ENCODE measurements around the gene WNT10A. TPM values are rescaled to one million over a fixed set of nuclear protein-coding genes. Genes with fewer than 3 reads are reported as not detected.

Gene WNT10A
- polyA plus RNA-seq, 1 of the 3 experiments (the other 2 are of a cell fraction) = 0.02 TPM

DNA sequence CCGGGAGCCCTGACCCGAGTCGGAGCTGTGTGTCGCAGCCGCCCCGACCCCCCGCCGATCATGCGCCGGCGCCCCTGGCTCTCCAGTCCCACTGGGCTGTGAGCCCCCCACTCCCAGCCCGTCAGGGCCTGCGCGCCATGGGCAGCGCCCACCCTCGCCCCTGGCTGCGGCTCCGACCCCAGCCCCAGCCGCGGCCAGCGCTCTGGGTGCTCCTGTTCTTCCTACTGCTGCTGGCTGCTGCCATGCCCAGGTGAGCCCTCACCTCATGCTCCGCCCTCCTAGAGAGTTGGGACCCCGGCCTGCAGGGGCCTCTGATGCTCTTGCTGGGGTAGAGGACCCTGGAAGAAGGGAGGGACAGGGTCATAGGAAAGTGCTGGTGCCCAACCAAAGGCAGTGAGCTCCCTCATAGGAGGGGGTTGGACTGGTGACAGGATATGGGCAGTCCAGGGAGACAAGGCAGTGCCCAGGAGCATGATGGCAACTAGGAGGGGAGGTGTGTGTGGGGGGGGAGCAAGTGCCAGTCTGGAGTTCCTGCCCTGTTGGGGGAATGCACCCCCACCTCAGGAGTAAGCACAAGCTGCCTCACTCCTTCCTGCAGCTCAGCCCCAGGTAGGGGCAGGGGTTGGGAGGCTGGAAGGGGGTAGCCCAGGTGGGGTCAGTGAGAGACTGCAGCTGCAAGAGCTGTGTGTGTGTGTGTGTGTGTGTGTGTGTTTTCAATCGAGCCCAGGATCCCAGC is 375 bp downstream of the WNT10A start (continued):
- TF ChIP-seq, protein P1, sequence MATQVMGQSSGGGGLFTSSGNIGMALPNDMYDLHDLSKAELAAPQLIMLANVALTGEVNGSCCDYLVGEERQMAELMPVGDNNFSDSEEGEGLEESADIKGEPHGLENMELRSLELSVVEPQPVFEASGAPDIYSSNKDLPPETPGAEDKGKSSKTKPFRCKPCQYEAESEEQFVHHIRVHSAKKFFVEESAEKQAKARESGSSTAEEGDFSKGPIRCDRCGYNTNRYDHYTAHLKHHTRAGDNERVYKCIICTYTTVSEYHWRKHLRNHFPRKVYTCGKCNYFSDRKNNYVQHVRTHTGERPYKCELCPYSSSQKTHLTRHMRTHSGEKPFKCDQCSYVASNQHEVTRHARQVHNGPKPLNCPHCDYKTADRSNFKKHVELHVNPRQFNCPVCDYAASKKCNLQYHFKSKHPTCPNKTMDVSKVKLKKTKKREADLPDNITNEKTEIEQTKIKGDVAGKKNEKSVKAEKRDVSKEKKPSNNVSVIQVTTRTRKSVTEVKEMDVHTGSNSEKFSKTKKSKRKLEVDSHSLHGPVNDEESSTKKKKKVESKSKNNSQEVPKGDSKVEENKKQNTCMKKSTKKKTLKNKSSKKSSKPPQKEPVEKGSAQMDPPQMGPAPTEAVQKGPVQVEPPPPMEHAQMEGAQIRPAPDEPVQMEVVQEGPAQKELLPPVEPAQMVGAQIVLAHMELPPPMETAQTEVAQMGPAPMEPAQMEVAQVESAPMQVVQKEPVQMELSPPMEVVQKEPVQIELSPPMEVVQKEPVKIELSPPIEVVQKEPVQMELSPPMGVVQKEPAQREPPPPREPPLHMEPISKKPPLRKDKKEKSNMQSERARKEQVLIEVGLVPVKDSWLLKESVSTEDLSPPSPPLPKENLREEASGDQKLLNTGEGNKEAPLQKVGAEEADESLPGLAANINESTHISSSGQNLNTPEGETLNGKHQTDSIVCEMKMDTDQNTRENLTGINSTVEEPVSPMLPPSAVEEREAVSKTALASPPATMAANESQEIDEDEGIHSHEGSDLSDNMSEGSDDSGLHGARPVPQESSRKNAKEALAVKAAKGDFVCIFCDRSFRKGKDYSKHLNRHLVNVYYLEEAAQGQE (IDR thresholded peaks at IDR 0.05; ENCODE audit: low read depth, low read length) = no peak
- TF ChIP-seq TAF1 (IDR thresholded peaks at IDR 0.05; ENCODE audit: borderline replicate concordance, low read depth, low read length) (no peak), JUND (IDR thresholded peaks at IDR 0.05) (no peak), SMC3 (IDR thresholded peaks at IDR 0.05; ENCODE audit: low read depth, low read length) (no peak), YY1 (IDR thresholded peaks at IDR 0.05; ENCODE audit: low read depth) (no peak), FOSL2 (IDR thresholded peaks at IDR 0.05; ENCODE audit: borderline replicate concordance, low read depth) (no peak), EP300 (IDR thresholded peaks at IDR 0.05; ENCODE audit: borderline replicate concordance in 1 of 2, low read depth in 1 of 2, low read length in 1 of 2) (no peak), MEF2A (IDR thresholded peaks at IDR 0.05; ENCODE audit: borderline replicate concordance, low read depth) (no peak), RXRA (IDR thresholded peaks at IDR 0.05; ENCODE audit: borderline replicate concordance, low read depth) (no peak), FOXJ3 (CRISPR knock-in tag; IDR thresholded peaks at IDR 0.05) (no peak)
- TF ChIP-seq, protein P2, sequence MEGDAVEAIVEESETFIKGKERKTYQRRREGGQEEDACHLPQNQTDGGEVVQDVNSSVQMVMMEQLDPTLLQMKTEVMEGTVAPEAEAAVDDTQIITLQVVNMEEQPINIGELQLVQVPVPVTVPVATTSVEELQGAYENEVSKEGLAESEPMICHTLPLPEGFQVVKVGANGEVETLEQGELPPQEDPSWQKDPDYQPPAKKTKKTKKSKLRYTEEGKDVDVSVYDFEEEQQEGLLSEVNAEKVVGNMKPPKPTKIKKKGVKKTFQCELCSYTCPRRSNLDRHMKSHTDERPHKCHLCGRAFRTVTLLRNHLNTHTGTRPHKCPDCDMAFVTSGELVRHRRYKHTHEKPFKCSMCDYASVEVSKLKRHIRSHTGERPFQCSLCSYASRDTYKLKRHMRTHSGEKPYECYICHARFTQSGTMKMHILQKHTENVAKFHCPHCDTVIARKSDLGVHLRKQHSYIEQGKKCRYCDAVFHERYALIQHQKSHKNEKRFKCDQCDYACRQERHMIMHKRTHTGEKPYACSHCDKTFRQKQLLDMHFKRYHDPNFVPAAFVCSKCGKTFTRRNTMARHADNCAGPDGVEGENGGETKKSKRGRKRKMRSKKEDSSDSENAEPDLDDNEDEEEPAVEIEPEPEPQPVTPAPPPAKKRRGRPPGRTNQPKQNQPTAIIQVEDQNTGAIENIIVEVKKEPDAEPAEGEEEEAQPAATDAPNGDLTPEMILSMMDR (IDR thresholded peaks at IDR 0.05) = no peak

DNA sequence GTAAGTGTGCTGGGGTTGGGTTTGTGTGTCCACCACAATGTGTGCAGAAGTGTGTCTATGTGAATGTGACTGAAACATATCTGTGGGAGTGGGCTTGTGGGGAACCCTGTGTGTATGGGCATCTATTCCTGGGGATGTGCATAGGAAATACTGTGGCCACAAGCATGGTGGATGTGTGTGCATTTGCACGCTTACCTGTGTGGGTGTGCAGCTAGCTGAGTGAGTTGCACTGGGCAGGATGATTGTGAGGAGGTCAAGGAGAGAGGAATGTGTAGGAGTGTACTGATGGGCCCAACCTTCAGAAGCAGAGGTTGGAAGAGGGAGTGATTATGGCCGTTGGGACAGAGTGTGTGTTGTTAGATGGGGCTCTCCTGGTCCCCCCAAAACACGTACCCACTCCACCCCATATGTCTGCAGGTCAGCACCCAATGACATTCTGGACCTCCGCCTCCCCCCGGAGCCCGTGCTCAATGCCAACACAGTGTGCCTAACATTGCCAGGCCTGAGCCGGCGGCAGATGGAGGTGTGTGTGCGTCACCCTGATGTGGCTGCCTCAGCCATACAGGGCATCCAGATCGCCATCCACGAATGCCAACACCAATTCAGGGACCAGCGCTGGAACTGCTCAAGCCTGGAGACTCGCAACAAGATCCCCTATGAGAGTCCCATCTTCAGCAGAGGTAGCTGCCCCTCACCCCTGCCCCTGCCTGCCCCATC is 1.2 kb downstream of the WNT10A start:
- Histone ChIP-seq H3K36me3 (replicated peaks in 1 of 2; ENCODE audit: control insufficient read depth in 1 of 2, insufficient read depth in 2 of 2, low read length in 1 of 2) (no peaks in the 10 kb centered on the region), H3K9me2 (no peaks in the 10 kb centered on the region), H2AFZ (ENCODE audit: low read depth) (no peak overlapping the region), H3K79me2 (ENCODE audit: insufficient read depth) (no peaks in the 10 kb centered on the region), H3K4me1 (ENCODE audit: control insufficient read depth in 1 of 2, insufficient read depth in 2 of 2, low read depth in 1 of 2, low read length in 1 of 2) (peaks cover 0 to 60% of the 10 kb centered on the region in 2 experiments; a peak in 2 of 4 replicates), H3K4me2 (no peak overlapping the region), H4K20me1 (ENCODE audit: insufficient read depth) (no peaks in the 10 kb centered on the region), H3K27me3 (ENCODE audit: insufficient read depth) (peaks cover 41% of the 10 kb centered on the region), H3K4me3 (ENCODE audit: low read depth in 2 of 2, low read length in 1 of 2) (no peak overlapping the region), H3K9ac (no peak overlapping the region), H3K9me3 (no peaks in the 10 kb centered on the region), H3K27ac (ENCODE audit: low read depth in 2 of 2, low read length in 1 of 2) (no peak overlapping the region), H3F3A (replicated peaks; ENCODE audit: insufficient read depth) (no peaks in the 10 kb centered on the region)
- ChIA-PET POLR2A (interaction anchor here (0.8 to 1.1 kb wide), 2 partner anchors 12 to 16 kb away, joined by 3 read pairs; no protein-coding TSS in a partner anchor), CTCF (interaction anchor here (0.6 to 22.5 kb wide), 6 partner anchors 10 to 120 kb away, joined by 3 to 795 read pairs (median 24); partner anchors contain the start of gene WNT6)
- peak; percentile 23 for DNase-seq
- 81% methylated on average over 6 of the region's 13 CpGs for WGBS (ENCODE audit: low lambda C conversion rate)
- TF ChIP-seq NFIC (IDR thresholded peaks at IDR 0.05; ENCODE audit: borderline replicate concordance) (no peak), POLR2AphosphoS5 (IDR thresholded peaks at IDR 0.05; ENCODE audit: low read depth, low read length) (no peak), YY1 (IDR thresholded peaks at IDR 0.05; ENCODE audit: low read depth) (no peak), FOSL2 (IDR thresholded peaks at IDR 0.05; ENCODE audit: borderline replicate concordance, low read depth) (no peak), RFX5 (IDR thresholded peaks at IDR 0.05; ENCODE audit: low read length) (no peak), EP300 (IDR thresholded peaks at IDR 0.05; ENCODE audit: borderline replicate concordance in 1 of 2, low read depth in 1 of 2, low read length in 1 of 2) (no peak), RXRA (IDR thresholded peaks at IDR 0.05; ENCODE audit: borderline replicate concordance, low read depth) (no peak), MXI1 (IDR thresholded peaks at IDR 0.05; ENCODE audit: low read depth, low read length) (no peak), MEF2A (IDR thresholded peaks at IDR 0.05; ENCODE audit: borderline replicate concordance, low read depth) (no peak), NRF1 (IDR thresholded peaks at IDR 0.05; ENCODE audit: low read depth, low read length) (no peak)
- TF ChIP-seq, protein P3, sequence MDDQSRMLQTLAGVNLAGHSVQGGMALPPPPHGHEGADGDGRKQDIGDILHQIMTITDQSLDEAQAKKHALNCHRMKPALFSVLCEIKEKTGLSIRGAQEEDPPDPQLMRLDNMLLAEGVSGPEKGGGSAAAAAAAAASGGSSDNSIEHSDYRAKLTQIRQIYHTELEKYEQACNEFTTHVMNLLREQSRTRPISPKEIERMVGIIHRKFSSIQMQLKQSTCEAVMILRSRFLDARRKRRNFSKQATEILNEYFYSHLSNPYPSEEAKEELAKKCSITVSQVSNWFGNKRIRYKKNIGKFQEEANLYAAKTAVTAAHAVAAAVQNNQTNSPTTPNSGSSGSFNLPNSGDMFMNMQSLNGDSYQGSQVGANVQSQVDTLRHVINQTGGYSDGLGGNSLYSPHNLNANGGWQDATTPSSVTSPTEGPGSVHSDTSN (IDR thresholded peaks at IDR 0.05) = no peak
- TF ChIP-seq, protein P4, sequence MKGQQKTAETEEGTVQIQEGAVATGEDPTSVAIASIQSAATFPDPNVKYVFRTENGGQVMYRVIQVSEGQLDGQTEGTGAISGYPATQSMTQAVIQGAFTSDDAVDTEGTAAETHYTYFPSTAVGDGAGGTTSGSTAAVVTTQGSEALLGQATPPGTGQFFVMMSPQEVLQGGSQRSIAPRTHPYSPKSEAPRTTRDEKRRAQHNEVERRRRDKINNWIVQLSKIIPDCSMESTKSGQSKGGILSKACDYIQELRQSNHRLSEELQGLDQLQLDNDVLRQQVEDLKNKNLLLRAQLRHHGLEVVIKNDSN (IDR thresholded peaks at IDR 0.05; ENCODE audit: borderline replicate concordance, low read depth) = no peak
- TF ChIP-seq, protein P5, sequence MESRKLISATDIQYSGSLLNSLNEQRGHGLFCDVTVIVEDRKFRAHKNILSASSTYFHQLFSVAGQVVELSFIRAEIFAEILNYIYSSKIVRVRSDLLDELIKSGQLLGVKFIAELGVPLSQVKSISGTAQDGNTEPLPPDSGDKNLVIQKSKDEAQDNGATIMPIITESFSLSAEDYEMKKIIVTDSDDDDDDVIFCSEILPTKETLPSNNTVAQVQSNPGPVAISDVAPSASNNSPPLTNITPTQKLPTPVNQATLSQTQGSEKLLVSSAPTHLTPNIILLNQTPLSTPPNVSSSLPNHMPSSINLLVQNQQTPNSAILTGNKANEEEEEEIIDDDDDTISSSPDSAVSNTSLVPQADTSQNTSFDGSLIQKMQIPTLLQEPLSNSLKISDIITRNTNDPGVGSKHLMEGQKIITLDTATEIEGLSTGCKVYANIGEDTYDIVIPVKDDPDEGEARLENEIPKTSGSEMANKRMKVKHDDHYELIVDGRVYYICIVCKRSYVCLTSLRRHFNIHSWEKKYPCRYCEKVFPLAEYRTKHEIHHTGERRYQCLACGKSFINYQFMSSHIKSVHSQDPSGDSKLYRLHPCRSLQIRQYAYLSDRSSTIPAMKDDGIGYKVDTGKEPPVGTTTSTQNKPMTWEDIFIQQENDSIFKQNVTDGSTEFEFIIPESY (IDR thresholded peaks at IDR 0.05; ENCODE audit: borderline replicate concordance, low read depth) = no peak

Measured in SK-N-SH (cell line).